DMS53 treated with DMSO at 0.1 percent for 48 hours (cell line): Measurements from ENCODE around the gene CHD1L.
"Not testable (repeated sequence)": the region's sequence is repeated elsewhere in the genome, so short reads cannot be mapped to it uniquely, and the experiment has no call there.

Experiments used
- DNase-seq: peaks from one replicate; lab custom pipeline; 2025; ENCODE audit not compliant: unreplicated experiment; lab: John Stamatoyannopoulos, UW

Gene CHD1L

GRCh38 chr1:147231032-147231431 is 11.5 kb upstream of the CHD1L start:
- not testable (repeated sequence) for DNase-seq

- DNase-seq, result not testable (repeated sequence)
Observed at GRCh38 chr1:147233903-147234302, 8.6 kb upstream of the CHD1L start.

GRCh38 chr1:147235822-147236221 is 6.7 kb upstream of the CHD1L start:
- DNase-seq, result no peak

GRCh38 chr1:147236448-147236847 is 6.0 kb upstream of the CHD1L start:
- DNase-seq, result no peak

GRCh38 chr1:147236959-147237791 is 5.3 kb upstream of the CHD1L start:
- peak; percentile 68 for DNase-seq

- DNase-seq, result peak; percentile 87
Observed at GRCh38 chr1:147238053-147238902, 4.2 kb upstream of the CHD1L start.

GRCh38 chr1:147238925-147239820 is 3.3 kb upstream of the CHD1L start:
- no peak for DNase-seq

GRCh38 chr1:147240131-147240721 is 2.3 kb upstream of the CHD1L start:
- DNase-seq, result peak; percentile 34

GRCh38 chr1:147241934-147242448 is 493 bp upstream of the CHD1L start:
- no peak for DNase-seq

GRCh38 chr1:147243228-147243685 is 773 bp downstream of the CHD1L start:
- DNase-seq, result no peak

GRCh38 chr1:147243841-147244240 is 1.4 kb downstream of the CHD1L start:
- DNase-seq, result no peak

- no peak for DNase-seq
Observed at GRCh38 chr1:147245129-147245528, 2.6 kb downstream of the CHD1L start.

- no peak for DNase-seq
Observed at GRCh38 chr1:147245586-147246021, 3.1 kb downstream of the CHD1L start.

- no peak for DNase-seq
Observed at GRCh38 chr1:147246044-147246690, 3.7 kb downstream of the CHD1L start.

- no peak for DNase-seq
Observed at GRCh38 chr1:147246910-147247655, 4.6 kb downstream of the CHD1L start.

GRCh38 chr1:147247656-147248238 is 5.3 kb downstream of the CHD1L start:
- no peak for DNase-seq

- DNase-seq, result no peak
Observed at GRCh38 chr1:147252540-147252939, 10.1 kb downstream of the CHD1L start.

GRCh38 chr1:147260956-147261355 is 18.5 kb downstream of the CHD1L start:
- DNase-seq, result no peak
